T-cell (primary cell): ENCODE data around the gene HPCA. TPM values are rescaled to one million over a fixed set of nuclear protein-coding genes. Genes with fewer than 3 reads are reported as not detected.

Experiments
- ATAC-seq, 4 experiments: fragments of 200-7000 bp in 3 of 4; fragments of 150-1000 bp in 1 of 4; cut with Tn5 transposase; replicated peaks in 1 of 4; 1 replicate in 3 of 4; 2 replicates in 1 of 4; pipeline ENCODE4 v1.10.0; 2021; ENCODE audit warnings: moderate library complexity in 3 of 4, mild to moderate bottlenecking in 2 of 4, moderate number of reproducible peaks in 1 of 4
- CTCF ChIA-PET, 2 donors: fragments of 300-600 bp; sonication (Branson Sonifier 250); formaldehyde crosslinking; loops; one replicate each; lab custom pipeline; 2022; ENCODE audit warnings: antibody characterized with exemption in 2 of 2; lab: Charles Lee
- POLR2A ChIA-PET, 2 donors: fragments of 300-600 bp; sonication (Branson Sonifier 250); formaldehyde crosslinking; loops; one replicate each; lab custom pipeline; 2022; ENCODE audit warnings: antibody characterized with exemption in 2 of 2; lab: Charles Lee
- DNase-seq, 35 experiments: peaks; one replicate each; pipeline versions ENCODE4 v3.0.0 to v3.0.0-alpha.2; 2013 to 2023
- H3K27ac ChIP-seq: one replicate; pipeline ENCODE4 v1.5.1; 2013; ENCODE audit warnings: low read length
- H3K27me3 ChIP-seq, 2 experiments: replicated peaks in 1 of 2; 1 replicate in 1 of 2; 2 replicates in 1 of 2; pipeline versions ENCODE4 v1.6.1 to v1.7.0; 2013; ENCODE audit warnings: low read length in 1 of 2, mixed read lengths in 1 of 2; ENCODE audit not compliant: control insufficient read depth in 2 of 2, insufficient read depth in 2 of 2; ENCODE audit errors: extremely low read depth in 1 of 2
- H3K36me3 ChIP-seq, 2 donors: 1 replicate in 1 of 2; 2 replicates in 1 of 2; pipeline versions ENCODE4 v1.6.1 to v1.7.0; 2013; ENCODE audit warnings: low read length in 1 of 2; ENCODE audit not compliant: control insufficient read depth in 2 of 2, insufficient read depth in 1 of 2; ENCODE audit errors: extremely low read depth in 1 of 2
- H3K4me1 ChIP-seq, 2 experiments: 1 replicate in 1 of 2; 2 replicates in 1 of 2; pipeline versions ENCODE4 v1.6.1 to v1.7.0; 2013; ENCODE audit warnings: low read length in 2 of 2, mixed read lengths in 1 of 2; ENCODE audit not compliant: insufficient read depth in 2 of 2, control insufficient read depth in 1 of 2; ENCODE audit errors: extremely low read depth in 1 of 2
- H3K4me3 ChIP-seq, 2 donors: 1 replicate in 1 of 2; 2 replicates in 1 of 2; pipeline versions ENCODE4 v1.5.1 to v1.7.0; 2013; ENCODE audit warnings: mild to moderate bottlenecking in 2 of 2, low read length in 1 of 2, moderate library complexity in 1 of 2; ENCODE audit not compliant: control insufficient read depth in 1 of 2; ENCODE audit errors: extremely low read depth in 1 of 2
- H3K9me3 ChIP-seq: 2 replicates; pipeline ENCODE4 v1.7.0; 2013
- H3K27ac Mint-ChIP-seq, 2 donors: one replicate each; pipeline ENCODE4 v1.8.0; 2020 to 2021; ENCODE audit warnings: mild to moderate bottlenecking in 2 of 2, mixed read lengths in 2 of 2
- H3K27me3 Mint-ChIP-seq, 2 donors: one replicate each; pipeline ENCODE4 v1.8.0; 2021 to 2022; ENCODE audit warnings: mixed read lengths in 2 of 2
- H3K36me3 Mint-ChIP-seq: one replicate; pipeline ENCODE4 v1.8.0; 2021; ENCODE audit warnings: mixed read lengths
- H3K4me1 Mint-ChIP-seq, 3 donors: one replicate each; pipeline ENCODE4 v1.8.0; 2020 to 2022; ENCODE audit warnings: mixed read lengths in 3 of 3, mild to moderate bottlenecking in 1 of 3
- H3K4me3 Mint-ChIP-seq, 3 donors: one replicate each; pipeline ENCODE4 v1.8.0; 2020 to 2022; ENCODE audit warnings: mild to moderate bottlenecking in 3 of 3, mixed read lengths in 3 of 3, moderate library complexity in 3 of 3
- H3K9me3 Mint-ChIP-seq, 3 donors: one replicate each; pipeline ENCODE4 v1.8.0; 2020 to 2022; ENCODE audit warnings: mixed read lengths in 3 of 3
- WGBS: methylation state at CpG from one replicate; pipeline ENCODE4 v1.1.5; 2013; ENCODE audit warnings: missing lambda C conversion rate; ENCODE audit not compliant: insufficient coverage; 5-methylcytosine and 5-hydroxymethylcytosine counted together
- total RNA-seq, 35 experiments: library from RNA in 6 of 35; stranded (reverse) in 6 of 35; fragments of 120-200 nt in 1 of 35; gene quantifications; one replicate each; pipeline versions ENCODE4 v1.2.1 to v1.2.4 and lab custom pipeline; 2013 to 2026

The HPCA gene
- total RNA-seq, 5 donors from 2014 or later (not counting 1 experiment from before 2014, with no cell fraction given), result 0.45 to 0.54 TPM; not detected in 3

DNA sequence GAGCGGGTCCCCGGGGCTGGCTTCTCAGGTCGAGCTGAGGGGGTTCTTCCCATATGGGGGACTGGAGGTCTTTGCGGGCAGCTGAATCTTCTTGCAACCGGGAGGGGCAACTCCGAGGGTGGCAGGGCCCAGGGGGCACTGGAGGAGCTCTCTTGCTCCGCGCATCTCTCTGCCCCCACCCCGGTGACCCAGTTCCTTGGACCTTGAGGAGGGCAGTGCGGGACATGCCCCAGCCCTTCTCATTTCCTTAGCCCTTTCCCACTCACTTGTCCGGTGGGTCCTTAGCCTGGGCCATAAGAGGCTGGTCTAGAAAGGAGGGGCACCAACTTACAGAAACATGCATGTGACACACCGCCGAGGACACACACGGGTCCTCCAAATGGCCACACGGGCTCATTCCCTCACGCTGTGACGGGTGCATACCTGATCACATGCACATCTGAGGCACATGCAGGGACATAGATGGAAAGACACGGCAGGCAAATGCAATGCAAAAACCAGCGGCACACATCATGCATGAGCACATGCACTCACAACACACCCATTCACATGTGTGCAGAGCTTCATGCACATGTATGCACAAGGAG lies 630 bp downstream of the HPCA start:
- H3K4me1 Mint-ChIP-seq, result peaks cover 1 to 12% (median 9%) of the 10 kb centered on the region in 3 donors
- H3K4me3 ChIP-seq, result no peak overlapping the region
- POLR2A ChIA-PET, result no interaction called here
- DNase-seq, result no peak
- no peak for ATAC-seq
- H3K36me3 ChIP-seq, result no peaks in the 10 kb centered on the region
- H3K27ac Mint-ChIP-seq, result no peak overlapping the region
- H3K27ac ChIP-seq, result no peak overlapping the region
- H3K9me3 ChIP-seq, result no peaks in the 10 kb centered on the region
- no peaks in the 10 kb centered on the region for H3K36me3 Mint-ChIP-seq
- H3K27me3 ChIP-seq, result peaks cover 7 to 81% of the 10 kb centered on the region in 2 experiments
- H3K4me3 Mint-ChIP-seq, result no peak overlapping the region
- 42% methylated on average over 16 of the region's 19 CpGs for whole genome bisulfite sequencing
- peaks cover 75 to 77% of the 10 kb centered on the region in 2 donors for H3K27me3 Mint-ChIP-seq
- CTCF ChIA-PET, result no interaction called here
- peaks cover 0 to 9% of the 10 kb centered on the region in 2 experiments for H3K4me1 ChIP-seq
- H3K9me3 Mint-ChIP-seq, result no peaks in the 10 kb centered on the region

DNA sequence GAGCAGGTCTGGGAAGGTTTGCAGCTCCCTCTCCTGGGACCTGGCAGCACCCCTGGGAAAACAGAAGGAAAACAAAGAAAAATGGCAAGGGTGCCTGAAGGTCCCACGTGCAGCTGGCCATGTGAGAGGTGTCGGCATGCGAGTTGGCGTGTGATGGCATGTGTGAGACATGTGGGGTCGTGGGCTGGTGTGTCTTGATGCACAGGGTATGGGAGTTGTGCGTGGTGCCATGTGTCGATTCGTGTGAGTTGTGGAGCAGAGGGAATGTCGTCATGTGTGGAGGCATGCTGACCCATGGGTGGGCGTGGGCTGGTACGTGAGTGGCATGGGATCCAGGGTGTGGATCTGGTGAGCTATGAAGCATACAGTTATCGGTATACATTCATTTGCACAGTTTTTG lies 1.3 kb downstream of the HPCA start:
- no peaks in the 10 kb centered on the region for H3K36me3 ChIP-seq
- ATAC-seq (no peak), DNase-seq (no peak)
- no peak overlapping the region for H3K27ac ChIP-seq
- H3K4me1 ChIP-seq, result peaks cover 0 to 12% of the 10 kb centered on the region in 2 experiments
- ChIA-PET POLR2A (no interaction called here), CTCF (no interaction called here)
- 64% methylated on average over 11 of the region's 12 CpGs for WGBS
- Mint-ChIP-seq H3K27ac (peak overlapping the region in 1 of 2 donors; percentile 13), H3K27me3 (peaks cover 82 to 84% of the 10 kb centered on the region in 2 donors), H3K4me1 (peaks cover 6 to 19% (median 16%) of the 10 kb centered on the region in 3 donors), H3K4me3 (no peak overlapping the region), H3K36me3 (no peaks in the 10 kb centered on the region), H3K9me3 (no peaks in the 10 kb centered on the region)
- peaks cover 10 to 83% of the 10 kb centered on the region in 2 experiments for H3K27me3 ChIP-seq
- no peaks in the 10 kb centered on the region for H3K9me3 ChIP-seq
- H3K4me3 ChIP-seq, result no peak overlapping the region

DNA sequence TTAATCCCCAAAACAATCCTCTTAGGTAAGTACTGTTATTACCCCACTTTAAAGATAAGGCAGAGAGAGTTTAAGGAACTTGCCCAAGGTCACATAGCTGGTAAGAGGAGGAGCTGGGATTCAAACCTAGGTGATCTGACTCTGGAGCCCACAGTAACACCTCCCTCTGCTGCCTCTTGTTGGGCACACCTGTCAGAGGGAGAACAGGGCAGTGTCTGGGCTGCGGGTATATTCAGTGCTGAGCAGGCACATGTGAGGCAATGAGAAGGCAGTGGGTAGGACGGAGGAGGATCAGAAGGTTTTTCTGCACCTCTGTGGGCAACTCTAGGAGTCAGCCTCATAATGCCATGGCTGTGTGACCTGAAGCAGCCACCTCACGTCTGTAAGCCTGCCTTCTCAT lies 1.8 kb downstream of the HPCA start:
- ChIA-PET CTCF (no interaction called here), POLR2A (no interaction called here)
- Mint-ChIP-seq H3K27ac (no peak overlapping the region), H3K36me3 (no peaks in the 10 kb centered on the region), H3K4me3 (no peak overlapping the region), H3K9me3 (no peaks in the 10 kb centered on the region), H3K27me3 (peaks cover 85 to 86% of the 10 kb centered on the region in 2 donors), H3K4me1 (peaks cover 8 to 21% (median 18%) of the 10 kb centered on the region in 3 donors)
- H3K9me3 ChIP-seq, result no peaks in the 10 kb centered on the region
- ATAC-seq, result no peak
- H3K27ac ChIP-seq, result no peak overlapping the region
- no CpG with 5 or more reads among the region's 3 CpGs for WGBS
- H3K4me1 ChIP-seq, result peaks cover 0 to 16% of the 10 kb centered on the region in 2 experiments
- peaks cover 10 to 87% of the 10 kb centered on the region in 2 experiments for H3K27me3 ChIP-seq
- H3K4me3 ChIP-seq, result no peak overlapping the region
- H3K36me3 ChIP-seq, result no peaks in the 10 kb centered on the region
- DNase-seq, result no peak

DNA sequence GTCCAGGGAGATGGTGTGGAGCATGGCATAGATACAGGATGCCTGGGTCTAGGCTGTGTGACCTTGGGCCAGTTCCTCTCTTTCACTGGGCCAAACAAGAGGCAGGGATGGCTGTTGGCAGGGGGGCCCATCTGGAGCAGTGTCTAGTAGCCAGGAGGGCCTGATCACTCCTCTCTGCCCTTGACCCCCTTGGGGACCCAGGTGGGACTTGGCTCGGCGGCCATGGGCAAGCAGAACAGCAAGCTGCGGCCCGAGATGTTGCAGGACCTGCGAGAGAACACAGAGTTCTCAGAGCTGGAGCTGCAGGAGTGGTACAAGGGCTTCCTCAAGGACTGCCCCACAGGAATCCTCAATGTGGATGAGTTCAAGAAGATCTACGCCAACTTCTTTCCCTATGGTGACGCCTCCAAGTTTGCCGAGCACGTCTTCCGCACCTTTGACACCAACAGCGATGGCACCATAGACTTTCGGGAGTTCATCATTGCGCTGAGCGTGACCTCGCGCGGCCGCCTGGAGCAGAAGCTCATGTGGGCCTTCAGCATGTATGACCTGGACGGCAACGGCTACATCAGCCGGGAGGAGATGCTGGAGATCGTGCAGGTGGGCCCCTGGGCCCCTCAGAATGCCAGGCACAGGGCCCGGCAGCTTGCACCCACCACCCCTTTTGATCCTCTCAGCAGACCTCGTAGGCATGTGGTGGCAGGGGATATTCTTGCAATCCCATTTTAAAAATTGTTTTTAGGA lies 2.6 kb downstream of the HPCA start:
- H3K4me1 Mint-ChIP-seq, result peaks cover 8 to 23% (median 18%) of the 10 kb centered on the region in 3 donors
- Histone ChIP-seq H3K27me3 (peaks cover 10 to 88% of the 10 kb centered on the region in 2 experiments), H3K4me3 (no peak overlapping the region), H3K4me1 (peaks cover 0 to 23% of the 10 kb centered on the region in 2 experiments), H3K36me3 (no peaks in the 10 kb centered on the region), H3K9me3 (no peaks in the 10 kb centered on the region), H3K27ac (no peak overlapping the region)
- DNase-seq, result no peak
- H3K27me3 Mint-ChIP-seq, result peaks cover 81 to 85% of the 10 kb centered on the region in 2 donors
- H3K27ac Mint-ChIP-seq, result no peak overlapping the region
- POLR2A ChIA-PET, result no interaction called here
- CTCF ChIA-PET, result no interaction called here
- no peak overlapping the region for H3K4me3 Mint-ChIP-seq
- H3K9me3 Mint-ChIP-seq, result no peaks in the 10 kb centered on the region
- no peaks in the 10 kb centered on the region for H3K36me3 Mint-ChIP-seq
- 90% methylated on average over 18 of the region's 24 CpGs for WGBS
- ATAC-seq, result no peak

DNA sequence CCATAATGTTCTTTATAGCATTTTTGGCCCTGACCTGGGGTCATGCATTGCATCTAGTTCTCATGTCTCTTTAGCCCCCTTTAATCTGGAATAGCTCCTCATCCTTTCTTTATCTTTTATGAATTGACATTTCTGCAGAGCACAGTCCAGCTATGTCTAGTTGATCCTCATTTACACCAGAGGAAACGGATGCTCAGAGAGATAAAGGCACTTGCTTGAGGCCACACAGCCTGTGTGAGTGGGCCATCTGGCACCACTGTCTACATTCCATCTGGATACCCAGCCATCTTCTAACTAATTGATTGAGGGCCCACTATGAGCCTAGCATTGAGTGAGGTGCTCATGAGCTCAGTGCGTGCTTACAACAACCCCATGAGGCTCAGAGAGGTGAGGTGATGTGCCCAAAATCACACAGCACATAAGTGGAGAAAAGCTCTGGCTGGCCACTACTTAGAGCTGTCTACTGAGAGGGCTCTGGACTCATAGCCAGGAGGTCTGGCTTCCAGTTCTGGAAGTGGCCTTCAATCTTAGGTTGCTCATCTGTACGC lies 3.5 kb downstream of the HPCA start:
- Histone ChIP-seq H3K4me1 (peaks cover 0 to 24% of the 10 kb centered on the region in 2 experiments), H3K4me3 (no peak overlapping the region), H3K36me3 (no peaks in the 10 kb centered on the region), H3K27me3 (peaks cover 10 to 88% of the 10 kb centered on the region in 2 experiments), H3K27ac (no peak overlapping the region), H3K9me3 (no peaks in the 10 kb centered on the region)
- DNase-seq, result no peak
- H3K36me3 Mint-ChIP-seq, result no peaks in the 10 kb centered on the region
- no peak for ATAC-seq
- H3K9me3 Mint-ChIP-seq, result no peaks in the 10 kb centered on the region
- peak overlapping the region in 1 of 2 donors; percentile 10 for H3K27ac Mint-ChIP-seq
- ChIA-PET POLR2A (no interaction called here), CTCF (no interaction called here)
- no peak overlapping the region for H3K4me3 Mint-ChIP-seq
- peaks cover 8 to 24% (median 18%) of the 10 kb centered on the region in 3 donors for H3K4me1 Mint-ChIP-seq
- H3K27me3 Mint-ChIP-seq, result peaks cover 74 to 80% of the 10 kb centered on the region in 2 donors
- 93% methylated on average over 2 of the region's 3 CpGs for WGBS

DNA sequence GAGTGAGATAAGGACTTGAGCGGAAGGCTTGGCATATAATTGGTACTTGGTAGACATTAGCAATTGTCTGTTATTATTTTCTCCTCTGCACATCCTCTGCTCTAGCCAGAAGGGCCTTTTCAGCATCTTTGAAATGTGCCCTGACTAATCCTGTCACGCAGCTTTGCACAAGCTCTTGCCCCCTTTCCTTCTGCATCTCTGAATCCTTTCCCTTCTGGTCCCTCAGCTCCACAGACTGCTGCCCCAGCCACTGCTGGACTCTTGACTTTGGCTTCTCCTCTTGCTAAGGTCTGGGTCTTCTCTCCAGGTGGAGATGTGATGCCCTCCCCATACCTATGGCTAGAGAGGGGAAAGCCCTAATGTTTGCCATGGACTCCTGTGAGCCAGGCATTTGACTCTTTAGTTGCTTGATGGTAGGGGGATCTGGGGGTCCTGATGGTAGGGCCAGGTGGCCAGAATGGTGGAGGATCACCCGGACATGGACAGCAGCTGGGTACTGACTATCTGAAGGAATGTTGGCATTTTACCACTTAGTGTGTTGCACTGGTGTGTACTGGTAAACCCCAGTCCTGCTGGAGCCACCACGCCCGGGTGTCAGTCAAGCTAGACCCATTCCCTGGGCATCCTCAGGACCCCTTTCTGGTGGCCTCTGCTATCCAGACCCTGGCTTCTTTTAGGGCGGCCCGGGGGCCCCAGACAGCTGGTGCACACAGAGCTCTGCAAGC lies 4.4 kb downstream of the HPCA start:
- no peaks in the 10 kb centered on the region for H3K36me3 Mint-ChIP-seq
- H3K4me3 ChIP-seq, result no peak overlapping the region
- 84% methylated on average over 6 of the region's 7 CpGs for WGBS
- peaks cover 10 to 89% of the 10 kb centered on the region in 2 experiments for H3K27me3 ChIP-seq
- peaks cover 6 to 19% (median 12%) of the 10 kb centered on the region in 3 donors for H3K4me1 Mint-ChIP-seq
- H3K9me3 Mint-ChIP-seq, result no peaks in the 10 kb centered on the region
- H3K36me3 ChIP-seq, result no peaks in the 10 kb centered on the region
- POLR2A ChIA-PET, result no interaction called here
- no peak overlapping the region for H3K4me3 Mint-ChIP-seq
- peaks cover 0 to 24% of the 10 kb centered on the region in 2 experiments for H3K4me1 ChIP-seq
- ATAC-seq (no peak), DNase-seq (no peak)
- peaks cover 65 to 72% of the 10 kb centered on the region in 2 donors for H3K27me3 Mint-ChIP-seq
- CTCF ChIA-PET, result no interaction called here
- no peak overlapping the region for H3K27ac ChIP-seq
- no peak overlapping the region for H3K27ac Mint-ChIP-seq
- no peaks in the 10 kb centered on the region for H3K9me3 ChIP-seq
